Activated B cell treated with CpG ODN at 0.5 μM for 24 hours (primary cell): ENCODE data around the gene MAST1. TPM values are rescaled to one million over a fixed set of nuclear protein-coding genes. Genes with fewer than 3 reads are reported as not detected.

Source experiments
- ATAC-seq: fragments of 200-7000 bp; cut with Tn5 transposase; one replicate; pipeline ENCODE4 v1.10.0; 2021; ENCODE audit warnings: low read depth, mild to moderate bottlenecking, moderate library complexity
- CTCF ChIA-PET: fragments of 350-600 bp; sonication (Branson Sonifier 250); formaldehyde crosslinking; loops from one replicate; lab custom pipeline; 2021; ENCODE audit warnings: antibody characterized with exemption; lab: Charles Lee
- POLR2A ChIA-PET: fragments of 350-600 bp; sonication (Branson Sonifier 250); formaldehyde crosslinking; loops from one replicate; lab custom pipeline; 2021; ENCODE audit warnings: antibody characterized with exemption; lab: Charles Lee
- DNase-seq: peaks from one replicate; pipeline ENCODE4 v3.0.0; 2022
- H3K27ac Mint-ChIP-seq: one replicate; pipeline ENCODE4 v1.8.0; 2020; ENCODE audit warnings: mixed read lengths
- H3K27me3 Mint-ChIP-seq: one replicate; pipeline ENCODE4 v1.8.0; 2021; ENCODE audit warnings: mixed read lengths
- H3K36me3 Mint-ChIP-seq: one replicate; pipeline ENCODE4 v1.8.0; 2021; ENCODE audit warnings: low read depth, mixed read lengths
- H3K4me1 Mint-ChIP-seq: one replicate; pipeline ENCODE4 v1.8.0; 2021; ENCODE audit warnings: mixed read lengths
- H3K4me3 Mint-ChIP-seq: one replicate; pipeline ENCODE4 v1.8.0; 2020; ENCODE audit warnings: mild to moderate bottlenecking, mixed read lengths
- H3K9me3 Mint-ChIP-seq: one replicate; pipeline ENCODE4 v1.8.0; 2020; ENCODE audit warnings: mixed read lengths
- intact Hi-C: fragments of 100-400 bp; cut with micrococcal nuclease; formaldehyde crosslinking; loops from one replicate; pipeline ENCODE4 v1.15.1; 2024
- total RNA-seq: library from RNA; stranded (reverse); gene quantifications from 2 replicates; pipeline ENCODE4 v1.2.3, GENCODE V29; 2022
- TF ChIP-seq, protein P1 (sequence below): fragments of 200-600 bp; IDR thresholded peaks from one replicate; pipeline ENCODE4 v1.8.0; 2022; ENCODE audit warnings: antibody characterized with exemption, mild to moderate bottlenecking

The MAST1 gene
- total RNA-seq, 1 donor from 2014 or later, result 0.20 TPM

DNA sequence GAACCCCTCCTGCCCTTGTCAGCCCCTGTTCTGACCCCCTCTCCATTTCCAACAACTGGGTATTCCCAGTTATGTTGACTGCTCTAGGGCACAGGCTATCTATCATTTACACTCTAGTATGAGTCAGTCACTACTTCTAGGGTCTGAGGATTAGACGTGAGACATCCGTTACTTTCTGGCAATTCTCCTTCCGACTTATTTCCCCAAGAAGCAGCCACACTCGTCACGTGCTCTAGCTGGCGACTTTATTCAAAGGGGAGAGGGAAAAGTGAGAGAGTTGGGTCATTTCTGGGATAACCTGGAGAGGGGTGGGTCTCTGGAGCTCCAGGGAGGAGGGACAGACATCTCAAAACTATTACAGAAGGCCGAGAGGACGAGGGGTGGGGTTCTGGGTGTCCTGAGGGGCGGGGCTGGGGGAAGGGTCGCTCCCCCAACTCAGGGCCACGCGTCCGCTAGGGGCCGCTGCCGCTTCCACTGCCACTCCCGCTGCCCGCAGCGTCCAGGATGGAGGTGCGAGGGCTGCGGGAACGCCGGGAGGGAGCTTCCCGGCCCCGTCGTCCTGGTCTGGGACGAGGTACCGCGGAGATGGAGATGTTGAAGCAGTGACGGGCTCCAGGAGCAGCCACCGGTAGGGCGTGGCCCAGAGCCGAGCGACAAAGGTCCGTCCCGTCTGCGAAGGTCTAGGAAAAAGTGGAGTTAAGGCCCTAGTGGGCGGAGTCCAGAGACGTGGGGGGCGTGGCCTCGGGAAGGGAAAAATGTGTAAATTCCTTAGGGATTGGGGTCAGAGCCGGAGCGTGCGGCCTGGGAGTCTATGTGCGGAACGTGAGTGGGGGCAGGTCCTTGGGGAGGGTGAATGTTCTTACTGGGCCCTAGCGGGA, 12.8 kb upstream of the MAST1 start:
- peaks cover 47% of the 10 kb centered on the region for H3K27me3 Mint-ChIP-seq
- DNase-seq (no peak), ATAC-seq (peak; percentile 37)
- ChIA-PET POLR2A (interaction anchor here (0.8 to 1.4 kb wide), 3 partner anchors 29 to 91 kb away, joined by 3 to 8 read pairs (median 4); partner anchors contain the start of genes DNASE2 and TRIR), CTCF (interaction anchor here (0.6 kb wide), 1 partner anchor 97 kb away, joined by 3 read pairs; no protein-coding TSS in a partner anchor)
- no peak overlapping the region for H3K27ac Mint-ChIP-seq
- H3K4me1 Mint-ChIP-seq, result peaks cover 8% of the 10 kb centered on the region
- H3K9me3 Mint-ChIP-seq, result peaks cover 3% of the 10 kb centered on the region
- H3K4me3 Mint-ChIP-seq, result no peak overlapping the region
- no peaks in the 10 kb centered on the region for H3K36me3 Mint-ChIP-seq
- TF ChIP-seq, protein P1, sequence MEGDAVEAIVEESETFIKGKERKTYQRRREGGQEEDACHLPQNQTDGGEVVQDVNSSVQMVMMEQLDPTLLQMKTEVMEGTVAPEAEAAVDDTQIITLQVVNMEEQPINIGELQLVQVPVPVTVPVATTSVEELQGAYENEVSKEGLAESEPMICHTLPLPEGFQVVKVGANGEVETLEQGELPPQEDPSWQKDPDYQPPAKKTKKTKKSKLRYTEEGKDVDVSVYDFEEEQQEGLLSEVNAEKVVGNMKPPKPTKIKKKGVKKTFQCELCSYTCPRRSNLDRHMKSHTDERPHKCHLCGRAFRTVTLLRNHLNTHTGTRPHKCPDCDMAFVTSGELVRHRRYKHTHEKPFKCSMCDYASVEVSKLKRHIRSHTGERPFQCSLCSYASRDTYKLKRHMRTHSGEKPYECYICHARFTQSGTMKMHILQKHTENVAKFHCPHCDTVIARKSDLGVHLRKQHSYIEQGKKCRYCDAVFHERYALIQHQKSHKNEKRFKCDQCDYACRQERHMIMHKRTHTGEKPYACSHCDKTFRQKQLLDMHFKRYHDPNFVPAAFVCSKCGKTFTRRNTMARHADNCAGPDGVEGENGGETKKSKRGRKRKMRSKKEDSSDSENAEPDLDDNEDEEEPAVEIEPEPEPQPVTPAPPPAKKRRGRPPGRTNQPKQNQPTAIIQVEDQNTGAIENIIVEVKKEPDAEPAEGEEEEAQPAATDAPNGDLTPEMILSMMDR, result no peak
- intact Hi-C loops, result no loop called here

DNA sequence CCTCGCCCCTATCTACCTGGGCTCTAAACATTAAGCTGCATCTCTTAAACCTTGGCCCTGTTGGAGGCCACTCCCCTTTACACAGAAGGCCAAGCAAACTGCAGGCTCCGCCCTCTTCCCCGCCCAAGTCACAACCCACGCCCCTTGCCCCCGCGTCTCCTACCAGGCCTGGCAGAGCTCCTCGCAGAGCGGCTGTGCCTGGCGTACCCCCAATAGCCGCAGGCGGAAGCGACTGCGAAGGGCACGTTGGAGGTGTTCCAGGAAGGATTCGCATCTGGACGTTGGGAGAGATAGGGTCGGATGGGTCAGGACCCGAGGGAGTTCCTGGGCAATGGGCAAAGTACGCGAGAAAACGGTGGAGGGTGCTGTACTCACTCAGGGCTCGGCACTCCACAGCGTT, 9.8 kb upstream of the MAST1 start:
- H3K36me3 Mint-ChIP-seq, result no peaks in the 10 kb centered on the region
- H3K27me3 Mint-ChIP-seq, result peaks cover 67% of the 10 kb centered on the region
- no peak overlapping the region for H3K27ac Mint-ChIP-seq
- POLR2A ChIA-PET, result interaction anchor here (0.5 kb wide), 1 partner anchor 51 kb away, joined by 4 read pairs; no protein-coding TSS in a partner anchor
- peak; percentile 44 for ATAC-seq
- no peak overlapping the region for H3K4me3 Mint-ChIP-seq
- intact Hi-C loops, result no loop called here
- peaks cover 3% of the 10 kb centered on the region for H3K9me3 Mint-ChIP-seq
- CTCF ChIA-PET, result interaction anchor here (1.9 kb wide), 1 partner anchor 62 kb away, joined by 4 read pairs; no protein-coding TSS in a partner anchor
- DNase-seq, result no peak
- TF ChIP-seq, protein P1, result no peak
- peaks cover 18% of the 10 kb centered on the region for H3K4me1 Mint-ChIP-seq

DNA sequence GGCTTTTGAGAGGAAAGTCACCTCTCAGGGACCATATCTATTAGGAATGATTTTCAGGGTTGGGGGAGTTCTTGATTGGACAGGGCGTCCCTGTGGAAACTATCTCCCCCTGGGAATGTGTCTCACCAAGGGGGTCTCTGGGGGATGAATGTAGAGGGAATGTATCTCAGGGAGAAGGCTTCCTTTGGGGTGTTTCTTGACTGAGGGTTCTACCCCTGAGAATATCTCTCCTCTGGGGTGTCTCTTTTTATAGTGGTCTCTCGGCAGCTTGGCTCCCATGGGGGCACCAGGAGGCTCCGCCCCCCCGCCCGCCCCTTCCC, 4.9 kb upstream of the MAST1 start:
- peak overlapping the region; percentile 41 for H3K4me3 Mint-ChIP-seq
- TF ChIP-seq, protein P1, result no peak
- peaks cover 3% of the 10 kb centered on the region for H3K9me3 Mint-ChIP-seq
- H3K36me3 Mint-ChIP-seq, result no peaks in the 10 kb centered on the region
- ChIA-PET POLR2A (no interaction called here), CTCF (no interaction called here)
- H3K4me1 Mint-ChIP-seq, result peaks cover 24% of the 10 kb centered on the region
- intact Hi-C loops, result no loop called here
- ATAC-seq, result no peak
- H3K27me3 Mint-ChIP-seq, result peaks cover 70% of the 10 kb centered on the region
- no peak overlapping the region for H3K27ac Mint-ChIP-seq
- no peak for DNase-seq

DNA sequence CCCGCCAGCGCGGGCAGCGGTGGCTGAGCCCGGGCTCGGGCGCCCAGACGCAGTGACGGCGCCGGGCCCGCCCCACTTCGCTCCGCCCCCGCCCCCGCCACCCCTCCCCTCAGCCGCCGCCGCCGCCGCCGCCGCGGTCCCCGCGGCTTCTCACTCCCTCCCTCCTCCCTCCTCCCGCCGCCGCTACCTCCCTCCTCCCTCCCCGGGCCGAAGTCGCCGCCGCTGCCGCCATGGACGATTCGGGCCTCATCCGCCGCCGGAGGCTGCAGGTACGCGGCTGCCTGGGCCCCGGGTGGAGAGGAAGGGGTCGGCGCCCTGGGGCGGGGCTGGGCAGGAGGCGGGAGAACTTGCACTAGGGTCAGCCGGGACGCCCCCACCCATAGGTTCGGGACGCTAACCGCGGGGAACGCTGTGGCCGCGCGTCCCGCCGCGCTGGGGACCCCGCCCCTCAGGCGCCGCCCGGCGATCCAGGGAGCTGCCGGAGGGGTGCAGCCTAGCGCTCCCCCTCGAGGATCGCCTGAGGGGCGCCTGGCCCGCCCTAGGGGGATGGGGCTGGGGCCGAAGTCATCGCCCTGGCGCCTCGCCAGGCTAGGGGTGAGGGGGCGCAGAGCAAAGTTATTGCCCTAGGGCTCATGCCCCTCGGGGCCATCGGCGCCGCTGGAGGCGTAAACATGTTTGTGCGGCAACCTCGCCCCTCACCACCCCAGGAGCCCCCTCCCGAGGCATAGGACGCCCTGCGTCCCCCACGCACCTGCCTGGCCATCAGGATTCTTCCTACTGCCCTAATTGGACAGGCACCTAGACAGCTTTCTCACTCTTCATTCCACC, 4.4 kb upstream of the MAST1 start:
- ATAC-seq, result peak; percentile 18
- Mint-ChIP-seq H3K4me1 (peaks cover 28% of the 10 kb centered on the region), H3K4me3 (peak overlapping the region; percentile 51), H3K9me3 (peaks cover 3% of the 10 kb centered on the region), H3K36me3 (no peaks in the 10 kb centered on the region), H3K27ac (no peak overlapping the region), H3K27me3 (peaks cover 66% of the 10 kb centered on the region)
- ChIA-PET CTCF (no interaction called here), POLR2A (interaction anchor here (0.6 kb wide), 1 partner anchor 280 kb away, joined by 3 read pairs; no protein-coding TSS in a partner anchor)
- TF ChIP-seq, protein P1, result no peak
- no peak for DNase-seq
- intact Hi-C loops, result no loop called here
